GM23248 (cell line): ENCODE measurements around the gene TULP4.

ENCODE experiments used
- EZH2 ChIP-seq: fragments of 200-600 bp; sonication (generic); IDR thresholded peaks from 2 replicates; pipeline ENCODE4 v1.6.1; 2018; ENCODE audit warnings: antibody characterized with exemption, mild to moderate bottlenecking; ENCODE audit not compliant: insufficient read depth, poor library complexity, severe bottlenecking
- EZH2phosphoT487 ChIP-seq: fragments of 200-600 bp; sonication (generic); IDR thresholded peaks from 2 replicates; pipeline ENCODE4 v1.6.1; 2018; ENCODE audit warnings: antibody characterized with exemption, moderate library complexity, mild to moderate bottlenecking, low read depth; ENCODE audit not compliant: insufficient read depth

DNA sequence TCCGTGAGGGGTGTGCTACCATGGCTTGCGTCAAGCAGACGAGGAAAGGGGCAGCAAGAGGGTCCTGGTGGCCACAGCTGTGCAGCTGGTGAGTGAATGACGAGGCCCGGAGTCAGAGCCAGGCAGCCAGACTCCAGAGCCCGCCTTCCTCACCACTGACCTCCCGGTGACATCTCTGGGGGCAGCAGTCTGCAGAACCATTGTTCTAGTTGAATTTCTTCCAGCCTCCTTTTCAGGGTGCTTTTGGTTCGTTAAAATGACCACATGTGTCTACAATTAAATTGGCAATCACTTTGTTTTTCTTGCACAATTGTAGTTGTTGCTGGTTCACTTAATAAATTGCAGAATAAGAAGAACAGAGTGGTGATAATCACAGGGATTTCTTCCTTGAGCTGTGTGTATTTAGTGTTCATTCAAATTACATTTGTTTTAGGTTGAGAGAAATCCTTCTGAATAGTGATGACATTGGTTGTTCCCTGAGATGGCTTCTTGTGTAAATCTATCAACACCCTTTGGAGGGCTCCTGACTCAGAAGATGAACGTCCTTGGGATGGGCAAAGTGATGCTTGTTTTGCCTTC, 96.4 kb downstream of the TULP4 start:
- TF ChIP-seq EZH2 = no peak
- no peak for TF ChIP-seq EZH2phosphoT487
